ENCODE measurements around the gene EMILIN2.

- TF ChIP-seq CTCF (tag by site-specific recombination; IDR thresholded peaks at IDR 0.05) (0 out of 2 replicates have a peak, but pooled peaks have one; percentile 9), ZNF274 (IDR thresholded peaks at IDR 0.05; ENCODE audit: low read length) (no peak), ZNF274 (tag by site-specific recombination; IDR thresholded peaks at IDR 0.05; ENCODE audit: borderline replicate concordance) (no peak), PATZ1 (tag by site-specific recombination; IDR thresholded peaks at IDR 0.05) (peak; percentile 86), ZNF677 (tag by site-specific recombination; IDR thresholded peaks at IDR 0.05) (no peak), ZNF184 (tag by site-specific recombination; IDR thresholded peaks at IDR 0.05) (no peak), ZBTB21 (tag by site-specific recombination; IDR thresholded peaks at IDR 0.05) (no peak), TRIM28 (IDR thresholded peaks at IDR 0.05; ENCODE audit: borderline replicate concordance, low read length) (no peak), ZNF654 (tag by site-specific recombination; IDR thresholded peaks at IDR 0.05; ENCODE audit: low read depth) (no peak), ZBTB11 (tag by site-specific recombination; conservative IDR thresholded peaks at IDR 0.05; ENCODE audit: low read depth) (peak; percentile 45; the same call in 1 of the 2 replicates), ZNF707 (tag by site-specific recombination; IDR thresholded peaks at IDR 0.05) (no peak), ZFP41 (tag by site-specific recombination; IDR thresholded peaks at IDR 0.05; ENCODE audit: borderline replicate concordance) (no peak), ZBTB49 (tag by site-specific recombination; IDR thresholded peaks at IDR 0.05; ENCODE audit: low read depth) (no peak)
Observed at GRCh38 chr18:2846636-2847316, at the start of gene EMILIN2.

Data from HEK293 (cell line).